Sigmoid colon (tissue), 7 donors: ENCODE data around the gene LRP2BP. TPM values are rescaled to one million over a fixed set of nuclear protein-coding genes. Genes with fewer than 3 reads are reported as not detected.
"Not testable (repeated sequence)": the region's sequence is repeated elsewhere in the genome, so short reads cannot be mapped to it uniquely, and the experiment has no call there.

Source experiments
- DNase-seq: peaks from one replicate; pipeline ENCODE4 v3.0.0-alpha.2; 2019
- H3K27ac ChIP-seq, 4 donors: fragments of 200-600 bp; sonication (generic); one replicate each; pipeline ENCODE4 v1.5.1; 2016 to 2019; ENCODE audit warnings: mild to moderate bottlenecking in 1 of 4
- H3K27me3 ChIP-seq, 3 donors: fragments of 200-600 bp; sonication (generic); one replicate each; pipeline ENCODE4 v1.5.1; 2019; ENCODE audit warnings: mild to moderate bottlenecking in 1 of 3
- H3K36me3 ChIP-seq, 4 donors: fragments of 200-600 bp; sonication (generic); one replicate each; pipeline ENCODE4 v1.5.1; 2016 to 2019
- H3K4me1 ChIP-seq, 4 donors: fragments of 200-600 bp; sonication (generic); one replicate each; pipeline ENCODE4 v1.5.1; 2017 to 2019
- H3K4me3 ChIP-seq, 4 donors: fragments of 200-600 bp; sonication (generic); one replicate each; pipeline ENCODE4 v1.5.1; 2017 to 2019; ENCODE audit warnings: mild to moderate bottlenecking in 2 of 4, moderate library complexity in 1 of 4
- H3K9me3 ChIP-seq, 4 donors: fragments of 200-600 bp in 3 of 4; sonication (generic) in 3 of 4; one replicate each; pipeline versions ENCODE4 v1.5.1 to v1.6.1; 2013 to 2019
- EP300 ChIP-seq, 4 donors: sonication (generic); formaldehyde crosslinking; IDR thresholded peaks; one replicate each; pipeline ENCODE4 v1.6.1; 2017; ENCODE audit warnings: antibody characterized with exemption in 4 of 4
- POLR2A ChIP-seq, 2 donors: fragments of 450-650 bp; IDR thresholded peaks; one replicate each; pipeline ENCODE4 v1.6.1; 2016; ENCODE audit warnings: antibody characterized with exemption in 2 of 2, mild to moderate bottlenecking in 2 of 2, moderate library complexity in 2 of 2
- POLR2AphosphoS5 ChIP-seq, 4 donors: sonication (generic); formaldehyde crosslinking; IDR thresholded peaks; one replicate each; pipeline ENCODE4 v1.6.1; 2017; ENCODE audit warnings: antibody characterized with exemption in 4 of 4
- WGBS, 2 donors: extraction: QIAGEN DNeasy Blood & Tissue Kit; methylation state at CpG; one replicate each; pipeline ENCODE4 v1.1.7; 2013; 5-methylcytosine and 5-hydroxymethylcytosine counted together
- intact Hi-C: fragments of 100-400 bp; cut with DNase I; formaldehyde crosslinking; loops from one replicate; pipeline ENCODE4 v1.15.1; 2023
- polyA plus RNA-seq, 3 donors: library from polyadenylated mRNA; stranded (reverse); fragments of 200-250 nt; gene quantifications; one replicate each; pipeline ENCODE4 v1.2.3, GENCODE V29; 2013
- total RNA-seq, 4 donors: library from RNA; depleted of rRNA; stranded (reverse); fragments of >200 nt; gene quantifications; one replicate each; pipeline ENCODE4 v1.1.0, GENCODE V29; 2016
- TF ChIP-seq, protein P1 (sequence below), 4 experiments: fragments of 450-650 bp in 3 of 4; fragments of 200-600 bp in 1 of 4; IDR thresholded peaks; one replicate each; pipeline ENCODE4 v1.5.1; 2016 to 2019; ENCODE audit warnings: antibody characterized with exemption in 4 of 4, mild to moderate bottlenecking in 3 of 4, moderate library complexity in 2 of 4
- donor health status: healthy with polysubstance abuse.
- donor health status: Bipolar disorder and iron deficiency.
- donor health status: healthy.

The LRP2BP gene
- total and polyA plus RNA-seq, 7 donors, result 0.16 to 2.6 (median 1.8) TPM

- DNase-seq, result no peak
- Histone ChIP-seq H3K4me3 (no peak overlapping the region), H3K4me1 (no peaks in the 10 kb centered on the region), H3K27ac (no peak overlapping the region), H3K27me3 (no peaks in the 10 kb centered on the region), H3K9me3 (no peaks in the 10 kb centered on the region), H3K36me3 (peaks cover 0 to 28% (median 0%) of the 10 kb centered on the region in 4 donors)
- 95 to 96% methylated on average over 11 of the region's 11 CpGs for WGBS, 2 donors
- intact Hi-C loops, result no loop called here
- no peak for TF ChIP-seq EP300 (IDR thresholded peaks at IDR 0.05)
- TF ChIP-seq, protein P1, sequence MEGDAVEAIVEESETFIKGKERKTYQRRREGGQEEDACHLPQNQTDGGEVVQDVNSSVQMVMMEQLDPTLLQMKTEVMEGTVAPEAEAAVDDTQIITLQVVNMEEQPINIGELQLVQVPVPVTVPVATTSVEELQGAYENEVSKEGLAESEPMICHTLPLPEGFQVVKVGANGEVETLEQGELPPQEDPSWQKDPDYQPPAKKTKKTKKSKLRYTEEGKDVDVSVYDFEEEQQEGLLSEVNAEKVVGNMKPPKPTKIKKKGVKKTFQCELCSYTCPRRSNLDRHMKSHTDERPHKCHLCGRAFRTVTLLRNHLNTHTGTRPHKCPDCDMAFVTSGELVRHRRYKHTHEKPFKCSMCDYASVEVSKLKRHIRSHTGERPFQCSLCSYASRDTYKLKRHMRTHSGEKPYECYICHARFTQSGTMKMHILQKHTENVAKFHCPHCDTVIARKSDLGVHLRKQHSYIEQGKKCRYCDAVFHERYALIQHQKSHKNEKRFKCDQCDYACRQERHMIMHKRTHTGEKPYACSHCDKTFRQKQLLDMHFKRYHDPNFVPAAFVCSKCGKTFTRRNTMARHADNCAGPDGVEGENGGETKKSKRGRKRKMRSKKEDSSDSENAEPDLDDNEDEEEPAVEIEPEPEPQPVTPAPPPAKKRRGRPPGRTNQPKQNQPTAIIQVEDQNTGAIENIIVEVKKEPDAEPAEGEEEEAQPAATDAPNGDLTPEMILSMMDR (IDR thresholded peaks at IDR 0.05), result no peak
- TF ChIP-seq POLR2AphosphoS5 (IDR thresholded peaks at IDR 0.05), result no peak
- no peak for TF ChIP-seq POLR2A (IDR thresholded peaks at IDR 0.05)
These were observed 24.0 kb downstream of the LRP2BP start for GRCh38 chr4:185371702-185372101.

DNA sequence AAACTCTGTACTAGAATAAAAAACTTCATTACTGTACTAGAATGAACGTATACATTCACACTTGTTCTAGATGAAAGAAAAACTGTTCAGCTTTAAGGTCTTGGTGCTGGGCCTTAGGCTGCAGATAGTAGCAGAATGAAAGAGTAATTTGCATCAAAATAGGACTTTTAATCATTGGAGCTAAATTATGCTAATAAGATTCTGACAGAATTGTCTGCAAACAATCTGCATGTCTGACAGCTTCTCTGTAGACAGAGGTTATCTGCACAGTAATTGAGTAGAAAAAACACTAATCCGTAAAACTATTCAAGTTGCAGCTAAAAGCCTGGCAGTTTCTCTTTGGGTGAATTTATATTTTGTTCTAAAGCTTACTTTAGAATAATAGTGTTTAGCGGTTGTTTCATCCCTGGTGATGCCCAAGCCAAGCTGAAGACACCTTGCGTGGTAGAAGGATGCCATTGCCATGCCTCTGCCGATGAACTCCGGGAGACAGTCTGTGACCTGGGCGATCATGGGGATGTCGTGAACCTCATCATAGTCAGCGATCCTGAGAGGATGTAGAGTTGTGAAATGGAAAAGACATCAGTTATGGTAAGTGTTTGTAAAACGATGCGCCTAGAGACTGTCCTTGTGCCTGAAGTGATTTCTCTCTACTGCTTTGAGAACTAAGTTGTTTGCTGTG, 25.3 kb downstream of the LRP2BP start:
- 97 to 98% methylated on average over 11 of the region's 11 CpGs for WGBS, 2 donors
- H3K27me3 ChIP-seq, result no peaks in the 10 kb centered on the region
- H3K4me1 ChIP-seq, result no peaks in the 10 kb centered on the region
- TF ChIP-seq EP300 (IDR thresholded peaks at IDR 0.05), result no peak
- no peak for TF ChIP-seq POLR2A (IDR thresholded peaks at IDR 0.05)
- no peak for TF ChIP-seq POLR2AphosphoS5 (IDR thresholded peaks at IDR 0.05)
- TF ChIP-seq, protein P1 (IDR thresholded peaks at IDR 0.05), result no peak
- intact Hi-C loops, result no loop called here
- H3K36me3 ChIP-seq, result peaks cover 0 to 28% (median 0%) of the 10 kb centered on the region in 4 donors
- no peak for DNase-seq
- H3K9me3 ChIP-seq, result no peaks in the 10 kb centered on the region
- no peak overlapping the region for H3K27ac ChIP-seq
- no peak overlapping the region for H3K4me3 ChIP-seq

GRCh38 chr4:185369731-185370130, 26.0 kb downstream of the LRP2BP start:
- no peak overlapping the region for H3K4me3 ChIP-seq
- peaks cover 0 to 28% (median 0%) of the 10 kb centered on the region in 4 donors for H3K36me3 ChIP-seq
- no peaks in the 10 kb centered on the region for H3K4me1 ChIP-seq
- no peak for DNase-seq
- TF ChIP-seq POLR2AphosphoS5 (IDR thresholded peaks at IDR 0.05), result no peak
- WGBS, 2 donors, result 78 to 86% methylated on average over 3 of the region's 3 CpGs
- H3K9me3 ChIP-seq, result no peaks in the 10 kb centered on the region
- no peaks in the 10 kb centered on the region for H3K27me3 ChIP-seq
- intact Hi-C loops, result no loop called here
- no peak overlapping the region for H3K27ac ChIP-seq

DNA sequence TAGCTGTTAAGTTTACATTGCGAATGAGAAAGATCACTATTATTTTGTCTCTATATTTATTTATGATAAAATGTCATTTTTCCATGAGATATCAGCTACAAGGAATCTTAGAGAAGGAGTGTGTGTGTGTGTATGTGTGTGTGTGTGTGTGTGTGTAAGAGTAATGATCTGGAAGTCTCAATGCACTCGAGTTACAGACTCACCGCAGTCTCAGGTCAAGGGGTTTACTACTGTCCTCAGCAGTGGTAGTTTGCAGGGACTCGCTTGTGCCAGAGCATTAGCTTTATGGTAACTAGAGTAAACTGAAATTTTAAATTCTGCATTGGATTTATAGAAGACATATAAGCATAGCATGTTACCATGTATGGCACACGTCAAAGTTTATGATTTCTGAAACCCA, 30.8 kb downstream of the LRP2BP start:
- intact Hi-C loops, result no loop called here

DNA sequence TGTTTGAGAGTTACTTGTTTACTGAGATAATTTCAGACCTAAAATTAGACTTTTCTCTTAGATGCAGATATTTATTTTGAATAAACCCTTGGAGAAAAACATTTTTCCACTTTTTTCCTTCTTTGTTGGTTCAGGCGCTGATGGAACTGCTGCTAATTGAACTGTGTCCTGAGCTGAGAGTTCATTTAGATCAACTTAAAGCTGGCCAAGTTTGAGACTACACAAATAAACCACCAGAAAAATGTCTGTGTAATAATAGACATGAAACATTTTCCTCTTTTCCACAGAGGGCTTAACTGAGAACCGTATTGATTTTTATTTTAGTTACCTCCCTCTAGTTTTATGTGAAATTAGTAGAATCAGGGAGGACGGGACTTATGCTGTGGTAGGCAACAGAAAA, 32.5 kb downstream of the LRP2BP start:
- Histone ChIP-seq H3K4me3 (no peak overlapping the region), H3K36me3 (peaks cover 0 to 15% (median 0%) of the 10 kb centered on the region in 4 donors), H3K4me1 (no peaks in the 10 kb centered on the region), H3K9me3 (no peaks in the 10 kb centered on the region), H3K27me3 (no peaks in the 10 kb centered on the region), H3K27ac (no peak overlapping the region)
- no peak for DNase-seq
- 88 to 91% methylated on average over 3 of the region's 3 CpGs for WGBS, 2 donors
- no peak for TF ChIP-seq EP300 (IDR thresholded peaks at IDR 0.05)
- TF ChIP-seq POLR2A (IDR thresholded peaks at IDR 0.05), result no peak
- TF ChIP-seq, protein P1 (IDR thresholded peaks at IDR 0.05), result no peak
- intact Hi-C loops, result no loop called here

More for the DNA sequence above, 30.8 kb downstream of the LRP2BP start:
- no peak for DNase-seq
- TF ChIP-seq POLR2AphosphoS5 (IDR thresholded peaks at IDR 0.05) (no peak), EP300 (IDR thresholded peaks at IDR 0.05) (no peak), POLR2A (IDR thresholded peaks at IDR 0.05) (no peak)
- TF ChIP-seq, protein P1 (IDR thresholded peaks at IDR 0.05), result no peak
- Histone ChIP-seq H3K27ac (no peak overlapping the region), H3K36me3 (peaks cover 0 to 17% (median 0%) of the 10 kb centered on the region in 4 donors), H3K4me1 (no peaks in the 10 kb centered on the region), H3K27me3 (no peaks in the 10 kb centered on the region), H3K9me3 (no peaks in the 10 kb centered on the region), H3K4me3 (no peak overlapping the region)
- 90 to 95% methylated on average over 5 of the region's 5 CpGs for WGBS, 2 donors

DNA sequence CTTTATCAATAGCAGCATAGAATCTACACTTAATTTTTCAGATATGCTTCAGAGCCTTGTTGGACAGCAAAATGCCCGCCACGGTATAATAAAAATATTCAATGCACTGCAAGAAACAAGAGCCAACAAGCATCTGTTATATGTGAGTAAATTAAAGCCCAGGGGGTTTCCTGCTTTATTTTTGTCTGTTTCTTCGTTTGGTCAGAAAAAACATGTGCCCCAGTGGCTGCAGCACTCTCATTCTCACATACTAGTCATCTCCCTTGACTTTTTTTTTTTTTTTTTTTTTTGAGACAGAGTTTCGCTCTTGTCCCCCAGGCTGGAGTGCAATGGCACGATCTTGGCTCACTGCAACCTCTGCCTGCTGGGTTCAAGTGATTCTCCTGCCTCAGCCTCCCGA, 33.2 kb downstream of the LRP2BP start:
- H3K27ac ChIP-seq, H3K4me3 ChIP-seq, H3K4me1 ChIP-seq, H3K9me3 ChIP-seq, DNase-seq, intact Hi-C loops, H3K27me3 ChIP-seq: not testable (repeated sequence)
- H3K36me3 ChIP-seq, result peaks cover 0 to 18% (median 0%) of the 10 kb centered on the region in 4 donors
- 92 to 95% methylated on average over 6 of the region's 6 CpGs for WGBS, 2 donors
